Esophagus mucosa (tissue), 1 donor: ENCODE measurements around the gene APBB1IP. TPM values are rescaled to one million over a fixed set of nuclear protein-coding genes. Genes with fewer than 3 reads are reported as not detected.
"Not testable (repeated sequence)": the region's sequence is repeated elsewhere in the genome, so short reads cannot be mapped to it uniquely, and the experiment has no call there.

Experiments used
- ATAC-seq: fragments of 200-7000 bp; cut with Tn5 transposase; one replicate; pipeline ENCODE4 v1.9.1; 2020
- total RNA-seq: library from RNA; stranded (reverse); gene quantifications from one replicate; pipeline ENCODE4 v1.2.4, GENCODE V29; 2023
- donor health status: DM: yes; HTN: yes; CAD: no.

The APBB1IP gene
- total RNA-seq, 1 donor from 2014 or later, result 1.4 TPM

DNA sequence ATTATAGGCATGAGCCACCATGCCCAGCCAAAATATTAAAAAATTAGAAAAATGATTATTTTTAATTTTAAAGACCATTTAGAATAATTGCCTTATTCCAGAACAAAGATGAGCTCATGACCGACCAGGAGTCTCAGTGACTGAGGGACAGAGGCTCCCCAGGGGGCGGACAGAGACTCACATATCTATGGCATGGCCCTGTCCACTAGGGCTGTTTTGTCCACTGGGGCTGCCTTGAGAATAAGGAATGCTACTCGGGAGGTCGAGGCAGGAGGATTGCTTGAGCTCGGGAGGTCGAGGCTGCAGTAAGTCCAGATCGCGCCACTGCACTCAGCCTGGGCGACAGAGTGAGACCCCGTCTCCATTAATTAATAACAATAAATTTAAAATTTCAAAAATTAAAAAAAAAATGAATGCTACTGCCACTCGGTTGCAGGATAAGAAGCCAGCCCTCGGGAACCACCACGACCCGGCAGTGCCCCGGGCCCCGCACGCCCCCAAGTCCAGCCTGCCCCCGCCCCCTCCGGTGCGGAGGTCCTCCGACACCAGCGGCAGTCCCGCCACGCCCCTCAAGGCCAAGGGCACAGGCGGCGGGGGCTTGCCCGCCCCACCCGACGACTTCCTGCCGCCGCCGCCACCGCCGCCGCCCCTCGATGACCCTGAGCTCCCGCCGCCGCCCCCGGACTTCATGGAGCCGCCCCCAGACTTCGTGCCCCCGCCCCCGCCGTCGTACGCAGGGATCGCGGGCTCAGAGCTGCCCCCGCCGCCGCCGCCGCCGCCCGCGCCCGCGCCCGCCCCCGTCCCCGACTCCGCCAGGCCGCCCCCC lies 128.6 kb downstream of the APBB1IP start:
- ATAC-seq, result no peak

DNA sequence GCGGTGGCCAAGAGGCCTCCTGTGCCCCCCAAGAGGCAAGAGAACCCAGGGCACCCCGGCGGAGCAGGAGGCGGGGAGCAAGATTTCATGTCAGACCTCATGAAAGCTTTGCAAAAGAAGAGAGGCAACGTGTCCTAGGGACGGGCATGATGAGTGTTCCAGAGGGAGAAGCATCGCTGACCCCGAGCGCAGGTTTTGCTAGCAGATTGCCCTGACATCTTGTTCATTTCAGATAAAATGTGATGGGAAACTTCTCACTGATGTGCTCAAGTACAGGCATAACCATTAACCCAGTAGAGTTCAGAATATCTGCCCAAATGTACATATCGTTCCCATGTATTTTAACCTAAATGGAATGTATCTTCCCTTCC lies 129.2 kb downstream of the APBB1IP start:
- no peak for ATAC-seq

DNA sequence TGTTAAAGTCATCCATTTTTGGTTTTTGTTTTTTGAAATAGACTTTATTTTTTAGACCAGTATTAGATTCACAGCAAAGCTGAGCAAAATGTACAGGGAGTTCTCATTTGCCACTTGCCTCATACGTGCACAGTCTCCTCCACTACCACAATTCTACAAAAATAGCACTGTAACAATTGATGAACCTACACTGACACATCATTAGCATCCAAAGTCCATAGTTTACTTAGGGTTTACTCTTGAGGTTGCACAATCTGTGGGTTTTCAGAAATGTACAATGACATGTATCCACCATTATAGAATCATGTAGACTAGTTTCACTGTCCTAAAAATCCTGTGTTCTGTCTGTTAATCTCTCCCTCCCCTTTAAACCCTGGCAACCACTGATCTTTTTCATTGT lies 133.5 kb downstream of the APBB1IP start:
- peak; percentile 29 for ATAC-seq

DNA sequence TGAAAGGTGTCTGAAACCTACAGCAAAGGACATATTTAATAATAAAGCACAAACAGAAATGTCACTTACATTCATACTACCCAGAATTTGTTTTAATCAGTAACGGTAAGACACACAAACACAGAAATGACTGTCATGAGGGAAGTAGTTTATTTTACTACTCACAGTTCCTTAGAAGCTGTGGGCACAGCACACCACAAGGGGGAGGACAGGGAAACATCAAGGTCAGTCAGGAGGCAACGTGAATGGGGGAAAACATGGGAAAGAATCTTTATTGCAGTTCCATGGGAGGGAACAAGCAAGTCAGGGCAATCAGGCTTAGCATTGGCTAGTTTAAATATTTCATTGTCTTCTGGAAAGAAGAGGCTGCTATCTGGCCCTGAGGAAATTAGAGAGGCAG lies 135.5 kb downstream of the APBB1IP start:
- ATAC-seq, result no peak

DNA sequence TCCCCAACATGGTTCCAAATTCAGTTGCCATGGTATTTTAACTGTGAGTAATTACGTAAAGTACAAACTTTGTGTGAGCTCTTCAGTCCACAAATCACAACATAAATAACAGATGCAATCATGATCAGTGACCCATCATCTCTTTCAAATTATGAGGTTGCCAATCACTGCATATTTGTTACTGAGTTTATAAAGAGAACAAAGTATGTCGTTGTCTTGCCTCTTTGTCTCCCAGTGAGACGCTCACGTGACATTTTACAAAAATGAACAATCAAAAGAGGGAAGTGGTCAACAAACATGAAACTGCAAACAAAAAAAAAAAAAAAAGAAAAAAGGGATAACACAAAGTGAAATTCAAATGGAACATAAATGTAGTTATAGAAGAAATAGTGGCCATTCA lies 136.6 kb downstream of the APBB1IP start:
- no peak for ATAC-seq

DNA sequence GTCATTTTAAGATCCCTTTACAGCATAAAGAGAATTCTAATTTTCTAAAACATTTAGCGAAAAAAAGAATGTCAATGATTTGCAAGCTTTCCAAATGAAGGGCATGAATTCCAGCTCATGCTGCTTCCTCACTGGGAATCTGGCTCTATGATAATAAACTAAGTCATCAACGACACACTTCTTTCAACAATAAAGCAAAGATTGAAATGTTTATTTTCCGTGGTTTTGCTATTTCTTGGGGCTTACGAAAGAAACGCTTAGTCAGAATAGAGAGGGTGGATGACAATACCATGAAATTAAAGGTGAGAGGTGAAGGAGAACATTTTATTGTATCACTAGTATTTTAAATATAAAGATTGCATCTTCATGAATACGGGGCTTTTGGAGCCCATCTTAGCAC lies 140.2 kb downstream of the APBB1IP start:
- ATAC-seq, result not testable (repeated sequence)

DNA sequence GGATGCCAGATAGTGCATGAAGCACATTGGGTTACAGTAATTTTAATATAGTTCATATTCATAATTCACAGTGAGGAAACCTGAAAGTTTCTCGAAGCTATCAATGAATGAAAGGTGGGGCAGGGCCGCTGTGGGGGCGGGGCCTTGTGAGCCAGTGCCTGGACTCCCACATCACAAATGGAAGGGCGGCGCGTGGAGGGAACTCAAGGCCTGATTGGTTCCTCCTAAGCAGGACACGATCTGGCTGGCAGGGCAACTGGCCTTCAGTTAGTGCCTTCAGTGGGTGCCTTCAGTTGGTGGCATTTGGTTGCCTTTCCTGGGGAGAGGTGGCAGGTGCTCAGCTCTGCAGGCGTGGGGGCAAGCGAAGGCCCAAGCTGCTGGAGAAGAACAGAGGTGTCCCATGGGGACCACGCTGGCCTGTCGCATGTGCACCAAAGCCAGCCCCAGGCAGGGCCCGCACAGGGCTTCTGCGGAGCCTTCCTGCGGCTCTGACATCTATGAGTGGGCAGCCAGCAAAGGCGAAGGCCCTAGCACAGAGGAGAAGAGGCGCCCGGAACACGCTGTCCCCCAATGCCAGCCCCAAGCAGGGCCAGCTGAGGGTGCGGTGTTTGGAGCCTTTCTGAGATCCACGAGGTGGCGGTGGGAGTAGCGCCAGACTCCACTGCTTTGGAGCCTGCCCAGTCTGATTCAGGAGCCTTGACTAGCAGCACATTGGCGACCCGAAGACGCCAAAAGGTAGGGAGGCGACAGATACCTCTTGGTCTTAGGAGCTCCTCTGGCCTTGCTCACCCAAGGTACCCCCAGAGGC lies 141.3 kb downstream of the APBB1IP start:
- no peak for ATAC-seq

DNA sequence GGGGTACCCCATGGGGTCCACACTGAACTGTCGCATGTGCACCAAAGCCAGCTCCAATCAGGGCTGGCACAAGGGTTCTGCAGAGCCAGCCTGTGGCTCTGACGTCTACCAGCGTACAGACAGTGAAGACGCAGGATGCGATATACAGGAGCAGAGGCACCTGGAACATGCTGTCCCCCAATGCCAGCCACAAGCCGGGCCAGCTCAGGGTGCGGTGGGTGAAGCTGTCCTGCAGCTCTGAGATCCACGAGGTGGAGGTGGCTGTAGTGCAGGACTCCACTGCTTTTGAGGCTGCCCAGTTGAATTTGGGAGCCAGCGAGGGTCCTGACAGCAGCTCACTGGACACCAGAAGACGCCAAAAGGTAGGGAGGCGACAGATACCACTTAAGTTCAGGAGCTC lies 148.1 kb downstream of the APBB1IP start:
- ATAC-seq, result no peak

DNA sequence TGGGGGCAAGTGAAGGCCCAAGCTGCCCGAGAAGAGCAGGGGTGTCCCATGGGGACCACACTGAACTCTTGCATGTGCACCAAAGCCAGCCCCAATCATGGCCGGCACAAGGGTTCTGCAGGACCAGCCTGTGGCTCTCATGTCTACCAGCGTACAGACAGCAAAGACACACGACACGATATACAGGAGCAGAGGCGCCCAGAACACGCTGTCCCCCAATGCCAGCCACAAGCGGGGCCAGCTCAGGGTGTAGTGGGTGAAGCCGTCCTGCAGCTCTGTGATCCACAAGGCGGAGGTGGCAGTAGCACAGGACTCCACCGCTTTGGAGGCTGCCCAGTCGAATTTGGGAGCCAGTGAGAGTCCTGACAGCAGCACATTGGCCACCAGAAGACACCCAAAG lies 150.5 kb downstream of the APBB1IP start:
- ATAC-seq, result no peak

DNA sequence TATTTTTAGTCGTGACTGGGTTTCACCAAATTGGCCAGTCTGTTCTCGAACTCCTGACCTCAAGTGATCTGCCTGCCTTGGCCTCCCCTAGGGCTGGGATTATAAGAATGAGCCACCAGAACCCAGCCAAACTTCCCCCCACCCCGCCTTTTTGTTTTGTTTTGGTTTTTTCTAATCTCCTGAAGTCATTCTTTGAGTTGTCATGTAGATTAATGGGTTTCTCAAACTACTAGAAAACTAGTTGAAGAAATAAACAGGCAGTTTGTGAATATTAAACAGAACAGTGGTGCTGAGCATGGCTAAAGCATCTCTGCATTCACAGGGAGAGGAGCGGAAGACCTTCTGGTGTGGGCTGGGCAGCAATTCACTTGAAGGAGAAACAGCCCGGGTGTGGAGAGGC lies 151.7 kb downstream of the APBB1IP start:
- ATAC-seq, result not testable (repeated sequence)

DNA sequence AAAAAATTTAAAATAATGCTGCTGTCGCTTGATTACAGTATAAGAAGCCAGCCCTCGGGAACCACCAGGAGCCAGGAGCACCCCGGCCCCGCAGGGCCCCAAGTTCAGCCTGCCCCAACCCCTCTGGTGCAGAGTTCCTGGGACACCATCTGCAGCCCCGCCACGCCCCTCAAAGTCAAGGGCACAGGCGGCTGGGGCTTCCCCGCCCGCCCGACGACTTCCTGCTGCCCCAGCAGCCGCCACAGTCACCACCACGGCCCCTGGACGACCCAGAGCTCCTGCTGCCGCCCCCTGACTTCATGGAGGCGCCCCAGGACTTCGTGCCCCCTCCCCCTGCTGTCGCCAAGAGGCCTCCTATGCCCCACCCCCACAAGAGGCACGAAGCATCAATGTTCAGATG lies 155.8 kb downstream of the APBB1IP start:
- no peak for ATAC-seq

DNA sequence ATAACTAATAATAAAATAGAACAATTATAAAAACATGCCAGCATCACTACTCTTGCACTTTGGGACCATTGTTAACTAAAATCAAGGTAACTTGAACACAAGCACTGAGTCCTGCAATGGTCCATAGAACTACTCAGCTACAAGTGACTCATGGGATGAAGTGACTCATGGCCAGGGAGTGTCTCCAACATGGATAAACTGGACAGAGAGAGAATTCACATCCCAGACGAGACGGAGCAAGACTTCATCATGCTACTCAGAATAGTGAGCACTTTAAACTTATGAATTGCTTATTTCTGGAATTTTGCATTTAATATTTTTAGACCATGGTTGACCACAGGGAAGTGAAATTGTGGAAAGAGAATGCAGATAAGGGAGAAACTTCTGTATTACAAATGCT lies 165.1 kb downstream of the APBB1IP start:
- peak; percentile 94 for ATAC-seq

DNA sequence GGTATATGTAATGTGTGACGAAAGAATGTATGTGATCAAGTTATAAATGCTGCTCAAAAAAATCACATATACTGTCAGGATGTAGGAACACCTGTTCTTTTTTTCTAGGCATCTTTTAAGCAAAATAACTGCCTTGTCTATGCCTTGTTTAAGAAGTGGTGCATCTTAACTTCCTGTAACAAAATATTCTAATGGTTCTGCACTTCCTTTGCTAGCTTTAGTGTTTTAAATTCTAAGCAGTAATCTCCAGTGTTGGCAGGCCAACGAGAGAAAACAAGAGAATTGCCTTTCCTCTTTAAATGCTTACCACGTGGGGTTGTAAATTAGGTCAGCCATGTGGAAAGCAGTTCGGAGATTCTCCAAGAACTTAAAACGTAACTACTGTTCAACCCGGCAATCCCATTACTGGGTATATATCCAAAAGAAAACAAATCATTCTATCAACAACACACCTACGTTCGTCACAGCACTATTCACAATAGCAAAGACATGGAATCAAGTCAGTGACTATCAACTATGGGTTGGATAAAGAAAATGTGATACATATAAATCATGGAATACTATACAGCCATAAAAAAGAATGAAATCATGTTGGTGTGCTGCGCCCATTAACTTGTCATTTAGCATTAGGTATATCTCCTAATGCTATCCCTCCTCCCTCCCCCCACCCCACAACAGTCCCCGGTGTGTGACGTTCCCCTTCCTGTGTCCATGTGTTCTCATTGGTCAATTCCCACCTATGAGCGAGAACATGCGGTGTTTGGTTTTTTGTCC lies 166.4 kb downstream of the APBB1IP start:
- ATAC-seq, result not testable (repeated sequence)

DNA sequence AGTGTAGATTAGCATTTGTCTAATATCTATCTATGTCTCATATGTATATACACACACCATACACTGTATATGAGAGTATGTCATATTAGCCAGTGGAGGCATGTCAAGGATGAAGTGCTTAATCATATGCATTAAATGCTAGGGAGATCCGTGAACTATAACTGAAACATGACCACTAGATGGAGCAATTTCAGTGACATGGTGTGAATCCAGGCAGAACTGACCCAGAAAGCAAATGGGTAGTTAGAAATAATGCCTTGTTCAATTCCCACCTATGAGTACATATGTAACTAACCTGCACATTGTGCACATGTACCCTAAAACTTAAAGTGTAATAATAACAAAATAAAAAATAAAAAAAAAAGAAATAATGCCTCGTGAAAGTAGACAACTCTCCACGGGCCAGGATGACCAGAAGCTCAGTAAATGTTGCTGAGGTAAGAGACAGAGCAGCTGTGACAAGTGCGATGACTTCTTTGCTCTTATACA lies 168.3 kb downstream of the APBB1IP start:
- peak; percentile 93 for ATAC-seq

DNA sequence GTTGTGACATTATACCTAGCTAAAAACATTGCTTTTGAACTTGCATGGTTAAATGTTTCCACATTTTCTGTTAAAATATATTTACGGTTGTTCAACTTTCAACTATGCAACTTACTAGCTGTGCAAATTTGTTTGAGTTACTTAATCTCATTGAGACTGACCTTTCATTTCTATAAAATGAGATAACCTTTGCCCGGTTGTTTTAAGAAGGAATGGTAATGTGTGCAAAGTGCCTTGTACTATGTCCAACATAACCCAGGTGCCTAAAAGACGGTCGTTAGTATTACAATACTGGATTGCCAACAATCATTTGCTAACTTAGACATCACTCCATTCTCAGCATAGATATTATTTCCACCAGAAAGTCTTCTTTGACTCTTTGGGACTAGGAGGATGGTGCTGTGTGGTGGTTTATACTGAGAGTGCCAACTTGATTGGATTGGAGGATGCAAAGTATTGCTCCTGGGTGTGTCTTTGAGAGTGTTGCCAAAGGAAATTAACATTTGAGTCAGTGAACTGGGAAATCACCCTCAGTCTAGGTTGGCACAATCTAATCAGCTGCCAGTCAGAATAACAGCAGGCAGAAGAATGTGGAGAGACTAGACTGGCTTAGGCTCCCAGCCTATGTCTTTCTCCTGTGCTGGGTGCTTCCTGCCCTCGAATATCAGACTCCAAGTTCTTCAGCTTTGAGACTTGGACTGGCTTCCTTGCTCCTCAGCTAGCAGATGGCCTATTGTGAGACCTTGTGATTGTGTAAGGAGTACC lies 174.2 kb downstream of the APBB1IP start:
- peak; percentile 96 for ATAC-seq

Other genes starting within 250 kb of the APBB1IP start
- gene GAD2, start 221.6 kb upstream of the APBB1IP start, total RNA-seq, result not detected